Nephron (organoid): ENCODE measurements around the gene GET4.

Experiments used
- H3K27ac Mint-ChIP-seq, 3 experiments: 2 replicates each; pipeline ENCODE4 v1.8.0; 2020; ENCODE audit warnings: mixed read lengths in 3 of 3, mild to moderate bottlenecking in 2 of 3, moderate library complexity in 1 of 3
- H3K27me3 Mint-ChIP-seq: 2 replicates; pipeline ENCODE4 v1.8.0; 2021; ENCODE audit warnings: low read depth, mild to moderate bottlenecking, moderate library complexity, mixed read lengths
- H3K36me3 Mint-ChIP-seq: 2 replicates; pipeline ENCODE4 v1.8.0; 2020; ENCODE audit warnings: low read depth, mixed read lengths
- H3K4me1 Mint-ChIP-seq: 2 replicates; pipeline ENCODE4 v1.8.0; 2020; ENCODE audit warnings: mixed read lengths
- H3K4me3 Mint-ChIP-seq, 3 experiments: 2 replicates each; pipeline ENCODE4 v1.8.0; 2020; ENCODE audit warnings: mild to moderate bottlenecking in 3 of 3, mixed read lengths in 3 of 3, moderate library complexity in 2 of 3
- H3K9me3 Mint-ChIP-seq: 2 replicates; pipeline ENCODE4 v1.8.0; 2020; ENCODE audit warnings: mixed read lengths
- TF ChIP-seq, protein P1 (sequence below), 3 experiments: fragments of 200-600 bp; sonication (generic); IDR thresholded peaks; one replicate each; pipeline ENCODE4 v1.5.0; 2021; ENCODE audit warnings: antibody characterized with exemption in 3 of 3; ENCODE audit not compliant: unreplicated experiment in 3 of 3

GET4 gene

DNA sequence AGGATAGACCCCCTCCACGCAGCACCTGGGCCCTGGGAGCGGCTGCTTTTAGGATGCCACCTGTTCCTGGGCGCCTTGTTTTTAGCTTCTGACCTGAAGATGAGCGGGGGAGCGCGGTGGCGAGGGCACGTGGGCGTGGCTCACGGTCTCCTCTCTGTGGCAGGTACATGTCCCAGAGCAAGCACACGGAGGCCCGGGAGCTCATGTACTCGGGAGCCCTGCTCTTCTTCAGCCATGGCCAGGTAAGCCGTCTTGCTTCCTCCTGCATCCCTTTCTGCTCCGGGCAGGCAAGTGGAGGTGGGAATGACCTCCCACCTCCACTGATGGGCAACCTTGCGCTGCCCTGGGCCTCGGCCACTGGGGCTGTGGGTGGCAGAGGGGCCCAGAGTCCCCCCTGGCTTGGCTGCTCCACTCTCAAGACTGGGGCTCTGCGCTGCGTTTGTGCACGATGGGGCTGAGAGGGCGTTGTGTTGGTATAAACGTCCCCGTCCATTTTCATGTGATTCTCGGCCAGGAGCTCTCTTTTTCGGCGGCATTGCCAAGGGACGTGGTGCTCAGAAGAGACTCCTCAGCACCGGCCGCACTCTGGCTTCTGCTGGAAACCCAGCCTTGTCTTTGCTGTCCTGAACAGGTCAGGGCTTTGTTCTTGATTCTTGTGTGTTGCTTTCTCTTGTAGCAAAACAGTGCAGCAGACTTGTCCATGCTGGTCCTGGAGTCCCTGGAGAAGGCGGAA is 9.7 kb downstream of the GET4 start:
- Mint-ChIP-seq H3K4me3 (no peak overlapping the region), H3K9me3 (no peaks in the 10 kb centered on the region), H3K27me3 (no peaks in the 10 kb centered on the region), H3K4me1 (peaks cover 15% of the 10 kb centered on the region), H3K27ac (no peak overlapping the region), H3K36me3 (peaks cover 14% of the 10 kb centered on the region)
- TF ChIP-seq, protein P1, sequence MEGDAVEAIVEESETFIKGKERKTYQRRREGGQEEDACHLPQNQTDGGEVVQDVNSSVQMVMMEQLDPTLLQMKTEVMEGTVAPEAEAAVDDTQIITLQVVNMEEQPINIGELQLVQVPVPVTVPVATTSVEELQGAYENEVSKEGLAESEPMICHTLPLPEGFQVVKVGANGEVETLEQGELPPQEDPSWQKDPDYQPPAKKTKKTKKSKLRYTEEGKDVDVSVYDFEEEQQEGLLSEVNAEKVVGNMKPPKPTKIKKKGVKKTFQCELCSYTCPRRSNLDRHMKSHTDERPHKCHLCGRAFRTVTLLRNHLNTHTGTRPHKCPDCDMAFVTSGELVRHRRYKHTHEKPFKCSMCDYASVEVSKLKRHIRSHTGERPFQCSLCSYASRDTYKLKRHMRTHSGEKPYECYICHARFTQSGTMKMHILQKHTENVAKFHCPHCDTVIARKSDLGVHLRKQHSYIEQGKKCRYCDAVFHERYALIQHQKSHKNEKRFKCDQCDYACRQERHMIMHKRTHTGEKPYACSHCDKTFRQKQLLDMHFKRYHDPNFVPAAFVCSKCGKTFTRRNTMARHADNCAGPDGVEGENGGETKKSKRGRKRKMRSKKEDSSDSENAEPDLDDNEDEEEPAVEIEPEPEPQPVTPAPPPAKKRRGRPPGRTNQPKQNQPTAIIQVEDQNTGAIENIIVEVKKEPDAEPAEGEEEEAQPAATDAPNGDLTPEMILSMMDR (IDR thresholded peaks at IDR 0.05; ENCODE audit: unreplicated experiment in 3 of 3), result no peak

DNA sequence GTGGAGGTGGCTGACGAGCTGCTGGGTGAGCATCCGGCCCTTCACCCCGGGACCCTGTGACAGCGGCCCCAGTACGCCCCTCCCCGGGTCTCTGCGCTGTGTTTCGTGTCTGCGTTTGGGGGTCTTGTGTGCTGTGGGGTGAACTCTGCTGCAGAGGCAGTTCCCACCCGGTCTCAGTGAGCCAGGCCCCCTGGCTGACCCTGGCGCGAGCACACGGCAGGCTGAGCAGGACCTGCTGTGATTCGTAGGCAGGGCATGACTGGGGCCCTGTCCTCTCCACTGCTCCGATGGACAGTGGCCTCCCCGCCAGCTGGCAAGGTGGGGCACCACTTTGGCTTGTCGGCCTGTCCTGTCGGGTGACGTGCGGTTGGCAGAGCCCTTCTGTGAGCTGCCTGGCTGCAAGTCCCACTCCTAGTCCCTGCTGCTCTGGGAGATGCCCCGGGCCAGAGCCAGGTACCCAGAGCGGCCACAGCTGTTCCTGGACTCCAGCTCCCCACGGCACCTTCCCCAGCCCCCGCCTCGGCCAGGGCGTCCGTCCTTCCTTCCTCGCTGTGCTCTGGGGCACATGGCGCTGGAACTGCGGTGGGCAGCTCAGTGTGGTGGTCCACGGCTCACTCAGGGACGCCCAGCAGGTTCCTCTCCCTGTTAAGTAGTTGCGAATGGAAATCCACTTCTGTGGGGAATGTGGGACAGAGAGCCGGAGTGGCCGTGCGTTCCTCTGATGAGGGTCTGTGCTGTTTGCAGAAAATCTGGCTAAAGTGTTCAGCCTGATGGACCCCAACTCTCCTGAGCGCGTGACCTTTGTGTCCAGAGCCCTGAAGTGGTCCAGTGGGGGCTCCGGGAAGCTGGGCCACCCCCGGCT is 10.5 kb downstream of the GET4 start:
- Mint-ChIP-seq H3K9me3 (no peaks in the 10 kb centered on the region), H3K4me1 (peaks cover 13% of the 10 kb centered on the region), H3K27me3 (no peaks in the 10 kb centered on the region), H3K4me3 (no peak overlapping the region), H3K36me3 (peaks cover 14% of the 10 kb centered on the region), H3K27ac (no peak overlapping the region)
- TF ChIP-seq, protein P1 (IDR thresholded peaks at IDR 0.05; ENCODE audit: unreplicated experiment in 3 of 3), result no peak

DNA sequence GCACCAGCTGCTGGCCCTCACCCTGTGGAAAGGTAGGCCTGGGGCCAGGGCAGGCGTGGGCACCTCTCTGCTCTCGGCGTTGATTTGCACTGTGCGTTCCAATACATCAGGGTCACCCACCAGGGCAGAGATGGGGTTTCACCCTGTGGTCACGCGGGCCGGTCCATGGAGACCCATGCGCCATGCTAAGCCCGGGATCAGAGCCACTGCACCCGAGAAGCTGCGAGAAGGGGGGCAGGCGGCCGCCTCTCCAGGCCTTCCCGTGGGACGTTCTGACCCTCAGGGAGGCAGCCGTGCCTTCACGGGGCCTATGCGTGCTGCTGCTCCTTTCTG is 11.1 kb downstream of the GET4 start:
- Mint-ChIP-seq H3K9me3 (no peaks in the 10 kb centered on the region), H3K36me3 (peaks cover 19% of the 10 kb centered on the region), H3K4me1 (peaks cover 10% of the 10 kb centered on the region), H3K27me3 (no peaks in the 10 kb centered on the region), H3K27ac (peak overlapping the region in 1 of 3 experiments; percentile 56), H3K4me3 (no peak overlapping the region)
- TF ChIP-seq, protein P1 (IDR thresholded peaks at IDR 0.05; ENCODE audit: unreplicated experiment in 3 of 3), result no peak

DNA sequence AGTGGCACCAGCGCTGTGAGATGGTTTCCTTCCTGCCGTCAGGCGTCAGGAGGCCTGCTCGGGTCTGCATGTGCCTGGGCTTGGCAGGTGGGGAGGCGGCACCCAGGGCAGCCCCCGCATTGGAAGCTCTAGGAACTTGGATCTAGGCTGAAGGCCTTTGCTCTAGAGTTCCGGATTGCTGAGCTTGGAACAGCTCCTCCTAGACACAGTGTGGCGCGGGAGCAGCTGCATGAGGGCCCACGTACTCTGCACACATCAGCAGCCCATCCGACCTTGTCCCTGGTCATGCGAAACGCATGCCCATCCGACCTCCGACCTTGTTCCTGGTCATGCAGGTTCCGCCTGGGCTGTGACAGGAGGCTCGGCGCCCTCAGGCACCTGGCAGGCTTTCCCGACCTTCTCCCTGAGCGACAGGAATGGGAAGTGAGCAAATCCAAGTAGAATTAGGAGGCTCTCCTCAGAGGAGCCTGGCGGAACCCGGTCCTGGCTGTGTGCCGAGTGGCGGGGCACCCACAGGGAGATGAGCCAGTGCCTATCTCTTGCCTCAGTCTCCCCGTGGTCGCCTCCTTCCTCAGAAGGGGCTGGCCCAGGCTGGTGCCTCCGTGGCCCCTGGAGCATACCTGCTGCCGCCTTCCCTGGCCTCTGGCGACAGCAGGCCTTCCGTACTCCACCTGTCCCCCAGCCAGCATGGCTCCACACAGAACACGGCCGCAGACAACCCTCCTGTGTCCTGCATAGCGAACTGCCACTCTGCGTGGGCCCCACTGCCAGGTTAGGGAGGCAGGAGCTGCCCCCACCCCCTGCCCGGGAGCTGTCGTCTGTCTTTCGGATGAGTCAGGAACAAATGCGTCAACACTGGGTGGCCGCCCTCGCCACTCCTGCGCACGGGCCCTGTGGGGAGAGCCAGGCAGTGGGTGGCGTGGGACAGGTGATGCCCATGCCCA is 12.0 kb downstream of the GET4 start:
- TF ChIP-seq, protein P1 (IDR thresholded peaks at IDR 0.05; ENCODE audit: unreplicated experiment in 3 of 3), result no peak
- no peaks in the 10 kb centered on the region for H3K9me3 Mint-ChIP-seq
- H3K27me3 Mint-ChIP-seq, result no peaks in the 10 kb centered on the region
- peaks cover 1% of the 10 kb centered on the region for H3K4me1 Mint-ChIP-seq
- peaks cover 28% of the 10 kb centered on the region for H3K36me3 Mint-ChIP-seq
- H3K4me3 Mint-ChIP-seq, result no peak overlapping the region
- H3K27ac Mint-ChIP-seq, result peak overlapping the region in 1 of 3 experiments; percentile 56

DNA sequence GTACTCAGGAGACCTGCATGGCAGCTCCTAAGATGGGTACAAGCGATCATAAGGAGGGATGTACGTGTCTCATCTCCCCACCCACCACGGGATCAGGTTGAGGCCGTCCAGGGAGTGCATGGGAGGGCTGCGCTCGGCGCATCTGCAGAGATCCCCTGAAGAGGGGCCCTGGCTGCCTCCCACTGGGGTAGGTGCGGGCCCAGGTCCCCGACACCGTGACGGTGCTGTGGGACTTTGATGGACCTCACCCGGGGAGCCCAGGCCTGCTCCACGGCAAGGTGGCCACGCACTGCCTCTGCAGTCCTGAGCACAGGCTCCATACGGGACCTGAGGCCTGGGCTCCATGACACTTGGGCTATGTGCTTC is 12.7 kb downstream of the GET4 start:
- Mint-ChIP-seq H3K27me3 (no peaks in the 10 kb centered on the region), H3K4me1 (no peaks in the 10 kb centered on the region), H3K27ac (no peak overlapping the region), H3K4me3 (no peak overlapping the region), H3K36me3 (peaks cover 30% of the 10 kb centered on the region), H3K9me3 (no peaks in the 10 kb centered on the region)
- TF ChIP-seq, protein P1 (IDR thresholded peaks at IDR 0.05; ENCODE audit: unreplicated experiment in 3 of 3), result no peak
